Measurements from ENCODE around the gene LTBP1. TPM values are rescaled to one million over a fixed set of nuclear protein-coding genes. Genes with fewer than 3 reads are reported as not detected.

LTBP1 gene
- total RNA-seq, 1 donor from 2014 or later = 327 TPM

DNA sequence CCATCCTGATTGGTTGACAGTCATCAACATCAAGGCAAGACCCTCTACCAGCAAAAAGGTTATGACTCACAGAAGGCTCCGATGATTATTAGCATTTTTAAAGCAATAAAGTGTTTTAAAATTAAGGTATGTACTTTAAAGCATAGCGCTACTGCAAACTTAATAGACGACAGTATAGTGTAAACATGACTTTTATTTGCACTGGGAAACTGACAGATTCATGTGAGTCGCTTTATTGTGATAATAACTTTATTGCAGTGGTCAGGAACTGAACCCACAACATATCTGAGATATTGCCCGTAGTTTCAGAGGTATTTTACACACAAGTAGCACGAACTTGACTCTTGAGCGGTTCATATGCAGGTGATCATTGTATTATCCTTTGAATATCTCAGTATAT, 249.1 kb downstream of the LTBP1 start:
- H3K4me3 Mint-ChIP-seq (ENCODE audit: unreplicated experiment) = no peak overlapping the region
- no peaks in the 10 kb centered on the region for H3K4me1 Mint-ChIP-seq (ENCODE audit: unreplicated experiment)
- peaks cover 5% of the 10 kb centered on the region for H3K27me3 Mint-ChIP-seq (ENCODE audit: unreplicated experiment)
- no peak for DNase-seq (ENCODE audit: low spot score)
- H3K9me3 Mint-ChIP-seq (ENCODE audit: unreplicated experiment) = no peaks in the 10 kb centered on the region
- TF ChIP-seq, protein P1, sequence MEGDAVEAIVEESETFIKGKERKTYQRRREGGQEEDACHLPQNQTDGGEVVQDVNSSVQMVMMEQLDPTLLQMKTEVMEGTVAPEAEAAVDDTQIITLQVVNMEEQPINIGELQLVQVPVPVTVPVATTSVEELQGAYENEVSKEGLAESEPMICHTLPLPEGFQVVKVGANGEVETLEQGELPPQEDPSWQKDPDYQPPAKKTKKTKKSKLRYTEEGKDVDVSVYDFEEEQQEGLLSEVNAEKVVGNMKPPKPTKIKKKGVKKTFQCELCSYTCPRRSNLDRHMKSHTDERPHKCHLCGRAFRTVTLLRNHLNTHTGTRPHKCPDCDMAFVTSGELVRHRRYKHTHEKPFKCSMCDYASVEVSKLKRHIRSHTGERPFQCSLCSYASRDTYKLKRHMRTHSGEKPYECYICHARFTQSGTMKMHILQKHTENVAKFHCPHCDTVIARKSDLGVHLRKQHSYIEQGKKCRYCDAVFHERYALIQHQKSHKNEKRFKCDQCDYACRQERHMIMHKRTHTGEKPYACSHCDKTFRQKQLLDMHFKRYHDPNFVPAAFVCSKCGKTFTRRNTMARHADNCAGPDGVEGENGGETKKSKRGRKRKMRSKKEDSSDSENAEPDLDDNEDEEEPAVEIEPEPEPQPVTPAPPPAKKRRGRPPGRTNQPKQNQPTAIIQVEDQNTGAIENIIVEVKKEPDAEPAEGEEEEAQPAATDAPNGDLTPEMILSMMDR (IDR thresholded peaks at IDR 0.05; ENCODE audit: unreplicated experiment) = no peak
- H3K27ac Mint-ChIP-seq (ENCODE audit: unreplicated experiment) = no peak overlapping the region
- H3K36me3 Mint-ChIP-seq (ENCODE audit: low read depth, unreplicated experiment) = peaks cover 25% of the 10 kb centered on the region

DNA sequence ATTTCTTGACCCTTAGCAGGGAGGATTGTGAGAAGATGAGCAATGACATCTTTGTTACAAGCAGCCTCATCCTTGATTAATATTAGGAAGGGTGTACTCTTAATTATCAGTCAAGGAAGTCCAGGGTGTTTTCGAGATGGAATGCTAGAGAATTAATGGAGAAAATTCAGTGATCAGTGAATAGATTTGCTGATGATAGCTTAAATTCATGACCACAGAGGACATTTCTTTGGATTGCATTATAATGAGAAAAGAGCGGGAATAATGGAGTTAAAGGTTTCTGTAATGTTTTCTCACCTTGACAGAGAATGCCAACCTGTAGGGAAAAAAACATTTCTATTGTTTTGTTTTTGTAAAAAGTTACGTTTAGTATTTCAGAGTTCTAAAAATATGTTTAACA, 249.9 kb downstream of the LTBP1 start:
- TF ChIP-seq, protein P1 (IDR thresholded peaks at IDR 0.05; ENCODE audit: unreplicated experiment) = no peak
- Mint-ChIP-seq H3K27me3 (ENCODE audit: unreplicated experiment) (peaks cover 5% of the 10 kb centered on the region), H3K36me3 (ENCODE audit: low read depth, unreplicated experiment) (peaks cover 24% of the 10 kb centered on the region), H3K4me3 (ENCODE audit: unreplicated experiment) (no peak overlapping the region), H3K9me3 (ENCODE audit: unreplicated experiment) (no peaks in the 10 kb centered on the region), H3K27ac (ENCODE audit: unreplicated experiment) (no peak overlapping the region), H3K4me1 (ENCODE audit: unreplicated experiment) (no peaks in the 10 kb centered on the region)
- DNase-seq (ENCODE audit: low spot score) = no peak

DNA sequence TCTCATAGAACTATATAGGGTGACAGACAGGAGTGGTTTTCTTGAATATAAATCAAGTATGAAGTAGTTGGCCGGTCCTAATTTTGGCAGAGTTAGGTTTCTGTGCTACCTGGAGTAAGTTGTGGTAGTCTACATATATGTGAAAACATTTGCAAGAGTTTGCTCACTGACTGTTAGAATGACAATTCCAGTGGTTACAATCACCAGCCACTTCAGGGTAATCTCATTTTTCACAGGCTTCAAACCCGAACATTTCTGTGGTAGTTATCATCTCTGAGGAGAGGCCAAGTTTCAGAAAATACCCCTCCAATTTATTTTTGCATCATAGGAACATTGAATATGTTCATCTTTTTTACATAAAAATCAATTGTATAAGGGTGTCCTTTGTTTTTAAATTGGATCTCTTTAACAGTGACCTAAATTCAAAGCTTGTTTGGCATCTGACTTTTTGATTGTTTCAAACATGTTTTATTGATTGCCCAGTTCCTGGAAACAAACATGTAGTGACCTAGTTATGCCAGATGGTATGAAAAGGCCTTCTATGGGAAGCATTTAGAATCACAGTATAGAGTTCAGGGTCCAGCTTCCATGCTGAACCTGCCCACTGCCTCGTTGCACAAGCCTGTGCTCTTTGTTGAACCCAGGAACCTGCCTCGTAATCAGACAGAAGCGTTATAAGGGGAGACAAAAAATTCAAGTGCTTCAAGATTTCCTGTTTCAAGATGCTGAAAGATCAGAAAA, 250.6 kb downstream of the LTBP1 start:
- Mint-ChIP-seq H3K4me3 (ENCODE audit: unreplicated experiment) (no peak overlapping the region), H3K4me1 (ENCODE audit: unreplicated experiment) (no peaks in the 10 kb centered on the region), H3K27ac (ENCODE audit: unreplicated experiment) (no peak overlapping the region), H3K27me3 (ENCODE audit: unreplicated experiment) (peaks cover 5% of the 10 kb centered on the region), H3K36me3 (ENCODE audit: low read depth, unreplicated experiment) (peaks cover 21% of the 10 kb centered on the region), H3K9me3 (ENCODE audit: unreplicated experiment) (no peaks in the 10 kb centered on the region)
- DNase-seq (ENCODE audit: low spot score) = no peak
- TF ChIP-seq, protein P1 (IDR thresholded peaks at IDR 0.05; ENCODE audit: unreplicated experiment) = no peak

DNA sequence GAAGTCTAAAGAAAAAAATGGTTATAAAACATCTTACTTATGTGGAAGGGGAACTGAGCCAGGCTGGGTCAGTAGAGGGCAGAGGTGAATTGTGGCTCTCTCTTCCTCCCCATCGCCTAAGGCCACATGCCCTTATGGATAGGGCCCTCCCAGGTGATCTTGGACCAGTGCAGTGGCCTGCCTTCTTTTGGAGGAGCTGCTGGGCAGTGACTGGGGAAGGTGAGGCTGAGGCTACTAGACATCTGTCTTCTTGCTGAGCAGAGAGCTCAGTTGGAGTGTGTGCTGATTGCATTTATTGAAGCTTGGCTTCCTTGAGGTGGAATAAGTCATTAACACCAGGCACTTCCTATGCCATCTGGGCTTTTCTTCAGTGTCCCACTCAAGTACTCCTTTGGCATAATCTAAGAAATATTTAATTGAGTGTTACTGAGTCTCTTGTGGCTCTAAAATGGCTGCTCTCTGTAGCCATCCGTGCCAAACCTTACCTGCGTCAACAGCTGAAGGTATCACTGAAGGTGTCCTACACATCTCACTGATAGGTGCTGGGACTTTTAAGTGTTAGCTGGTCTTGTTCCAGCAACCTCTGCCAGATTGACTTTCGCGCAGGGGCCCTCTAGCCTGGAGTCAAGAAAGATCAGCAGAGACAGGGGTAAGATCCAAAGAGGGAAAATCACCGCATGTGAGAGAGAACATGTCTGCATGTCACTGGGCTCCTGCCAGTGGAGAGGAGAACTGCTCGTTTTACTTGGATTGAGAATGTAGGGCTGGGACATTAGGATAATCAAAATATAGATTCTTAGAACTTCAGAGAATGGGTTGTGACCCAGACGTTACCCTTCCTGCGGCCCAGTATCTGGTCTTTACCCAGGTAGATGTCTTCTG, 256.1 kb downstream of the LTBP1 start:
- Mint-ChIP-seq H3K36me3 (ENCODE audit: low read depth, unreplicated experiment) (peaks cover 10% of the 10 kb centered on the region), H3K9me3 (ENCODE audit: unreplicated experiment) (no peaks in the 10 kb centered on the region), H3K4me3 (ENCODE audit: unreplicated experiment) (no peak overlapping the region), H3K4me1 (ENCODE audit: unreplicated experiment) (no peaks in the 10 kb centered on the region), H3K27me3 (ENCODE audit: unreplicated experiment) (no peaks in the 10 kb centered on the region), H3K27ac (ENCODE audit: unreplicated experiment) (no peak overlapping the region)
- TF ChIP-seq, protein P1 (IDR thresholded peaks at IDR 0.05; ENCODE audit: unreplicated experiment) = no peak
- no peak for DNase-seq (ENCODE audit: low spot score)

DNA sequence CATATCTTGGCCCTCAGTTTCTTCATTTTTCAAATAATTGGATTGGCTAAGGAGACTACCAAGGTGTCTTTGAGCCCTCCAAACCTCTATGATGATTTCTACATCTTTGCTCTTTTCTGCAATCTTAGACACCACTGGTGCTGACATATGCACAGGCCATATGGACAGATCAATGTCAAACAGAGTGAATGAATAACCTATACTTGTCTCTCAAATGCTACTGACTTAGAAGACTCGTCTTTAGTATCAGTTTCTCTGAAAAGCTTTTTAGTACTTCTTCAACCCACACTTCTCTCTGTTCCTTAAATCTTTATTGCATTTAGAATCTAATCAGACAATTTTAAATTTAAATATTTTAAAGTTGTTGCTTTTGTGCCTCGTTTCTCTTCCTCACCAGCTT, 258.2 kb downstream of the LTBP1 start:
- TF ChIP-seq, protein P1 (IDR thresholded peaks at IDR 0.05; ENCODE audit: unreplicated experiment) = no peak
- DNase-seq (ENCODE audit: low spot score) = no peak
- H3K27ac Mint-ChIP-seq (ENCODE audit: unreplicated experiment) = no peak overlapping the region
- no peak overlapping the region for H3K4me3 Mint-ChIP-seq (ENCODE audit: unreplicated experiment)
- H3K9me3 Mint-ChIP-seq (ENCODE audit: unreplicated experiment) = no peaks in the 10 kb centered on the region
- peaks cover 14% of the 10 kb centered on the region for H3K4me1 Mint-ChIP-seq (ENCODE audit: unreplicated experiment)
- H3K36me3 Mint-ChIP-seq (ENCODE audit: low read depth, unreplicated experiment) = peaks cover 17% of the 10 kb centered on the region
- peaks cover 2% of the 10 kb centered on the region for H3K27me3 Mint-ChIP-seq (ENCODE audit: unreplicated experiment)
